GM19043 (cell line): Measurements from ENCODE around the gene CNTNAP2.

Experiments used
- ATAC-seq: cut with Tn5 transposase; IDR thresholded peaks from one replicate; pipeline ENCODE4 v1.9.1; 2021; ENCODE audit warnings: low read depth; ENCODE audit not compliant: unreplicated experiment

The CNTNAP2 gene

GRCh38 chr7:147423875-147424274 is 1307.3 kb downstream of the CNTNAP2 start:
- ATAC-seq = no peak

DNA sequence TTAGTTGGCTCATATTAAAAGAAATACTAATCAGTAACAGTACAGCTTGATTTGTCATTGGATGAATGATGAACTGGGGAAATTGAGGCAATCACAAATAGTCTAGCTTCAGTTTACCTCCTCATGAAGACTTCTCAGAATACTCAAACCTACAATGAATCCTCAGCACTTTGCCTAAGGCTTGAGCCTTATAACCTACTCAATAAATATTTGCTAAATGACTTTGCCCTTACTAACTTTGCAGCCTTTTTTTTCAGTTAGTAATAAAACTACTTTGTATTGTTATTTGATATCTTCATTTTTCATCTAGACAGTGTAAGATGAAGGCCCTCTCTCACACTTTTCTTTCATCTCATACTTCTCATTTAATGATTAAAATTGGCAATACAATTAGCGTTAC is 1311.5 kb downstream of the CNTNAP2 start:
- no peak for ATAC-seq

DNA sequence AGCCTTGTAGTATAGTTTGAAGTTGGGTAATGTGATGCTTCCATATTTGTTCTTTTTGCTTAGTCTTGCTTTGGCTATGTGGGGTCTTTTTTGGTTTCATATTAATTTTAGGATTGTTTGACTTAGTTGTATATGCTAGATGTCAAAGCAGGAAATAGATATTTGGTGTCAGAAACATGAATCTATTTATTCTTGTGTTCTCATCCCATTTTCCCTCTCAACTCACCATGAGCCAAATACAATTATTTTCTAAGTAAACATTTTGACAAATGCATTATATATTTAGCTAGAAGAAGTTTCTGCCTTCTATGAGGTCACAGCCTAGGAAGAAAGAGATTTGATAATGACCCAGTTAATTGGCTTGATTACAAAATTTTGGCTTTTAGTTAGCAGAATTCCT is 1313.4 kb downstream of the CNTNAP2 start:
- no peak for ATAC-seq

- no peak for ATAC-seq
Measured at GRCh38 chr7:147432079-147432478, 1315.5 kb downstream of the CNTNAP2 start.

DNA sequence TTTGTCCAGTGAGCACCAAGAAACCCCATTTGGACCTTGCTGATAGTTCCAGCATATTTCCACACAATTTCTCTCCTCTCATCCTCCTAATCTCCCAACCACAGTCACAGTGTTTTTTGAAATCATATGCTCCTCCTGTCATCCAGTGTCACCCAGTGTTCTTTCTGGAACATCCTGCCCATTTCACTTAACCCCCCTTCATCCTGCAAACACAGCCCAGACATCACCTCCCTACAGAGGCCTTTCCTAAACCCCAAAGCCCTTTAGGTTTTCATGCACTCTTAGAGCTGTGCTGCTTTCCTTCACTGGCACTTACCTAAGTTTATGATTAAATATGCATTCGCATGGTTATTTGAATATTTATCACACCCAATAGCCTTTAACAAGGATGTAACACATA is 1316.0 kb downstream of the CNTNAP2 start:
- ATAC-seq = no peak

- no peak for ATAC-seq
Measured at GRCh38 chr7:147436718-147437117, 1320.1 kb downstream of the CNTNAP2 start.

- ATAC-seq = no peak
Measured at GRCh38 chr7:147438216-147438615, 1321.6 kb downstream of the CNTNAP2 start.

GRCh38 chr7:147443942-147444341 is 1327.3 kb downstream of the CNTNAP2 start:
- no peak for ATAC-seq

GRCh38 chr7:147452816-147453215 is 1336.2 kb downstream of the CNTNAP2 start:
- no peak for ATAC-seq

DNA sequence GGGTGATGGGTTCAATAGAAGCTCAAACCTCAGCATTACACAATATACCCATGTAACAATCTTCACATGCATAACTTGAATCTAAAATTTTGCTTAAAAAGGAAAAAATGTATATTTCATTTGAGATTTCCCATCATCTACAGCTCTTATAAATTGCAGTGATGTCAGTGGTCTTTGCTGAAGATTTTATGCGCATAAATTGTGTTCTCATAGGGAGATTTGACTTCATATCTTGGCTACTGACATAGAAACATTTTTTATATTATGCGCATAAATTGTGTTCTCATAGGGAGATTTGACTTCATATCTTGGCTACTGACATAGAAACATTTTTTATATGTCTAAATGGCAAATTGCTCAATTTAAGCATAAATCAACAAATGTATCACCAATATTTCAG is 1348.6 kb downstream of the CNTNAP2 start:
- ATAC-seq = no peak

- ATAC-seq = no peak
Measured at GRCh38 chr7:147472556-147472955, 1356.0 kb downstream of the CNTNAP2 start.

- no peak for ATAC-seq
Measured at GRCh38 chr7:147474862-147475261, 1358.3 kb downstream of the CNTNAP2 start.

DNA sequence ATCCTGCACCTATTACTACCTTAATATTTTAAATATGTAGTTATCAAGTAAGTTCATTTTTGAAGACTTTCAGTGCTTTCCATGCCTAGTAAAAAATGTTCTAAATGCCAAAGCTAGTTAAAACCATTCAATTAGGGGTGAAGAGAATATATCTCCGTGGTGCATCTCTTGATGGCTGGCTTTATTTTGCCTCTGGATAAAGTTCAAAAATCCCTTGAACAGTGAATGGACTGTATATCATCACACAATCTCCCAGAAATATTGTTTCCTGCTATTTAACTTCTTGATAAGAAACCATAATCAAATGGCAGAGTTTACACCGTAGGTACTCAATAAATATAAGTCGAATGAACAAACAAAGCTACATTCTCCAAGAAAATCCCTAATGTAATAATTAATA is 1360.9 kb downstream of the CNTNAP2 start:
- no peak for ATAC-seq

- ATAC-seq = no peak
Measured at GRCh38 chr7:147478796-147479195, 1362.2 kb downstream of the CNTNAP2 start.

- ATAC-seq = no peak
Measured at GRCh38 chr7:147483634-147484292, 1367.2 kb downstream of the CNTNAP2 start.

GRCh38 chr7:147485660-147486210 is 1369.1 kb downstream of the CNTNAP2 start:
- ATAC-seq = no peak

GRCh38 chr7:147492606-147493005 is 1376.0 kb downstream of the CNTNAP2 start:
- ATAC-seq = no peak

GRCh38 chr7:147496209-147496608 is 1379.6 kb downstream of the CNTNAP2 start:
- no peak for ATAC-seq

- ATAC-seq = no peak
Measured at GRCh38 chr7:147497246-147497645, 1380.6 kb downstream of the CNTNAP2 start.

- ATAC-seq = no peak
Measured at GRCh38 chr7:147498081-147498480, 1381.5 kb downstream of the CNTNAP2 start.

- ATAC-seq = no peak
Measured at GRCh38 chr7:147509035-147509501, 1392.5 kb downstream of the CNTNAP2 start.

DNA sequence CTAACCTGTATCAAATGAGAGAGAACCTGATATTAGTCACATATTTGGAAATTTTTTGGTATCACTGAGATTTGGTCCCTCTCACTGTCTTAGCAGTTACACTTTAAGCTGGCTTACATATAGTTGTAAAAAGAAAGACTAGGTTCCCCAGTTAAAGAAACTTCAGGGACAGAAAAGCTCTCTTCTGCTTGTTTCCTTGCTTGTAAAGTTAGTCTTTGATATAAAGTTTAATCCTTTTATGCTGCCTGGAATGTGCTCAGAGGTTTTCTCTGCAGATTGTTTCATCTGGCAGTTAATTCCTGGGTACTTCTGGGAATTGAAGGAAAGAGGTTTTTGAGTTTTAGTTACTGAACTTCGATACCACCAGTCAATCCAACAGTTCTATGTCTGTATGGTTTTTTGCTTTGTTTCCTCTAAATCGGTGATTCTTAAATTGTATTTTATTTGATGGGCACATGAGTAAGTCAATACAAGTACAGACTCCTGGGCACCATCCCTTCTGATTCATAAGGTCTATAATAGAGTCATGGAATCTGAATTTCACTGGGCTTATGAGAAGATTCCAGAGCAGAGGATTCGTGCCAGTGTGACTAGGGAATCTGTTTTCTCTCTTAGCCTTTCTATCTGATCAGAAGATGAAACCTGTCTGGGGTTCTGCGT is 1393.1 kb downstream of the CNTNAP2 start:
- ATAC-seq = no peak
